HepG2 (cell line): ENCODE results near the gene PALM2AKAP2. TPM values are rescaled to one million over a fixed set of nuclear protein-coding genes. Genes with fewer than 3 reads are reported as not detected.

Experiments used
- ATAC-seq: fragments of 200-7000 bp; cut with Tn5 transposase; 3 replicates; pipeline ENCODE4 v1.9.1; 2020; ENCODE audit warnings: mild to moderate bottlenecking, moderate library complexity
- BruUV-seq: library from RNA; stranded (reverse); fragments of 400-500 nt; replicated peaks from 2 replicates; lab custom pipeline; 2021; lab: Mats Ljungman, UMichigan
- CTCF ChIA-PET: fragments of 300-600 bp; formaldehyde crosslinking; extraction: SDS; loops from one replicate; lab custom pipeline; 2021; ENCODE audit warnings: low total read pairs, inconsistent platforms, low intra/inter-chr PET ratio; lab: Yijun Ruan, JAX
- POLR2A ChIA-PET: fragments of 350-600 bp; sonication (Branson Sonifier 250); formaldehyde crosslinking; loops from one replicate; lab custom pipeline; 2020; ENCODE audit warnings: antibody characterized with exemption, inconsistent platforms; lab: Yijun Ruan, JAX
- DNase-seq: peaks from one replicate; pipeline ENCODE4 v3.0.0-alpha.2; 2015; ENCODE audit warnings: low spot score
- FAIRE-seq: peaks from 3 replicates; lab custom pipeline; 2011; peaks lifted over from hg19 to GRCh38; lab: Jason Lieb, UNC
- H2AFZ ChIP-seq: one replicate; pipeline ENCODE4 v1.6.1; 2011; ENCODE audit warnings: low read length, inconsistent platforms
- H3K27ac ChIP-seq: fragments of 300-600 bp; 3 replicates; pipeline ENCODE4 v1.8.0; 2011; ENCODE audit warnings: mixed run types, mild to moderate bottlenecking, mixed read lengths, low read length, inconsistent platforms; ENCODE audit not compliant: insufficient read depth; ENCODE audit errors: extremely low read length
- H3K27me3 ChIP-seq, 2 experiments: fragments of 200-600 bp in 1 of 2; 2 replicates in 1 of 2; 3 replicates in 1 of 2; pipeline versions ENCODE4 v1.6.0 to v1.8.0; 2011; ENCODE audit warnings: low read length in 2 of 2, mild to moderate bottlenecking in 2 of 2, moderate library complexity in 2 of 2, inconsistent platforms in 1 of 2; ENCODE audit not compliant: insufficient read depth in 2 of 2, control insufficient read depth in 1 of 2
- H3K36me3 ChIP-seq, 2 experiments: fragments of 200-600 bp in 1 of 2; replicated peaks in 1 of 2; 2 replicates in 1 of 2; 3 replicates in 1 of 2; pipeline versions ENCODE4 v1.5.1 to v1.8.0; 2011; ENCODE audit warnings: low read length in 2 of 2, inconsistent platforms in 1 of 2; ENCODE audit not compliant: insufficient read depth in 2 of 2, control insufficient read depth in 1 of 2
- H3K4me1 ChIP-seq: 2 replicates; pipeline ENCODE4 v1.5.1; 2012; ENCODE audit warnings: low read length, inconsistent platforms; ENCODE audit not compliant: insufficient read depth
- H3K4me2 ChIP-seq: 2 replicates; pipeline ENCODE4 v1.6.0; 2011; ENCODE audit warnings: low read depth, low read length, inconsistent platforms
- H3K4me3 ChIP-seq, 3 experiments: fragments of 200-600 bp in 1 of 3; sonication (generic), shearing (Covaris generic) in 1 of 3; replicated peaks in 1 of 3; 2 replicates each; pipeline ENCODE4 v1.5.1; 2011 to 2016; ENCODE audit warnings: low read length in 3 of 3, inconsistent platforms in 2 of 3, low read depth in 2 of 3, mild to moderate bottlenecking in 2 of 3, control low read depth in 1 of 3, mixed read lengths in 1 of 3; ENCODE audit not compliant: insufficient read depth in 1 of 3
- H3K79me2 ChIP-seq: one replicate; pipeline ENCODE4 v1.6.1; 2011; ENCODE audit warnings: low read length, inconsistent platforms; ENCODE audit not compliant: insufficient read depth
- H3K9ac ChIP-seq: 2 replicates; pipeline ENCODE4 v1.6.0; 2011; ENCODE audit warnings: mild to moderate bottlenecking, low read depth, low read length, inconsistent platforms; ENCODE audit not compliant: insufficient read depth
- H3K9me3 ChIP-seq: 2 replicates; pipeline ENCODE4 v1.5.1; 2012; ENCODE audit warnings: mild to moderate bottlenecking, low read length
- H4K20me1 ChIP-seq: 2 replicates; pipeline ENCODE4 v1.6.0; 2011; ENCODE audit warnings: inconsistent platforms, mild to moderate bottlenecking, low read length, moderate library complexity; ENCODE audit not compliant: insufficient read depth
- AKAP8 ChIP-seq: sonication (generic); formaldehyde crosslinking; IDR thresholded peaks from 2 replicates; pipeline ENCODE4 v1.5.1; 2020; ENCODE audit warnings: mild to moderate bottlenecking, missing genetic modification reagents
- DPF2 ChIP-seq: sonication (generic); formaldehyde crosslinking; IDR thresholded peaks from 2 replicates; pipeline ENCODE4 v1.4.0; 2020; ENCODE audit warnings: mild to moderate bottlenecking, low read depth, missing genetic modification reagents, borderline replicate concordance
- FOSL1 ChIP-seq: sonication (generic); formaldehyde crosslinking; IDR thresholded peaks from 2 replicates; pipeline ENCODE4 v1.9.0; 2021; ENCODE audit warnings: missing genetic modification reagents, borderline replicate concordance
- FOXK1 ChIP-seq: sonication (generic); formaldehyde crosslinking; IDR thresholded peaks from 2 replicates; pipeline ENCODE4 v1.4.0; 2020; ENCODE audit warnings: low read depth, missing genetic modification reagents, borderline replicate concordance
- HHEX ChIP-seq: IDR thresholded peaks from 2 replicates; pipeline ENCODE4 v1.6.1; 2016; ENCODE audit warnings: control low read depth
- KDM6A ChIP-seq: IDR thresholded peaks from 2 replicates; pipeline ENCODE4 v1.6.1; 2016; ENCODE audit warnings: low read depth
- MTA3 ChIP-seq: sonication (generic); formaldehyde crosslinking; IDR thresholded peaks from 2 replicates; pipeline ENCODE4 v1.4.0; 2020; ENCODE audit warnings: missing genetic modification reagents
- NCOA2 ChIP-seq: sonication (generic); formaldehyde crosslinking; IDR thresholded peaks from 2 replicates; pipeline ENCODE4 v1.8.0; 2022; ENCODE audit warnings: inconsistent platforms
- NR2F2 ChIP-seq: IDR thresholded peaks from 2 replicates; pipeline ENCODE4 v1.6.1; 2012; ENCODE audit warnings: low read depth, inconsistent platforms, borderline replicate concordance
- RARA ChIP-seq: IDR thresholded peaks from 2 replicates; pipeline ENCODE4 v1.6.1; 2016; ENCODE audit warnings: missing genetic modification reagents, missing compliant biosample characterization
- RFX1 ChIP-seq: fragments of 450-650 bp; IDR thresholded peaks from 2 replicates; pipeline ENCODE4 v1.6.1; 2017
- RFXANK ChIP-seq: IDR thresholded peaks from 2 replicates; pipeline ENCODE4 v1.6.1; 2016
- SALL1 ChIP-seq: sonication (generic); formaldehyde crosslinking; IDR thresholded peaks from 2 replicates; pipeline ENCODE4 v1.8.0; 2022; ENCODE audit warnings: mild to moderate bottlenecking, missing genetic modification reagents
- SETDB1 ChIP-seq: sonication (generic); formaldehyde crosslinking; IDR thresholded peaks from 2 replicates; pipeline ENCODE4 v1.5.1; 2020; ENCODE audit warnings: missing genetic modification reagents, mild to moderate bottlenecking, borderline replicate concordance
- SNAI1 ChIP-seq: sonication (generic); formaldehyde crosslinking; IDR thresholded peaks from 2 replicates; pipeline ENCODE4 v1.5.0; 2020; ENCODE audit warnings: mild to moderate bottlenecking, missing genetic modification reagents, borderline replicate concordance
- SP140L ChIP-seq: sonication (generic); formaldehyde crosslinking; IDR thresholded peaks from 2 replicates; pipeline ENCODE4 v1.4.0; 2020; ENCODE audit warnings: missing genetic modification reagents, borderline replicate concordance
- TGIF2 ChIP-seq: IDR thresholded peaks from 2 replicates; pipeline ENCODE4 v1.6.1; 2016; ENCODE audit warnings: control low read depth, missing compliant biosample characterization
- ZNF335 ChIP-seq: sonication (generic); formaldehyde crosslinking; IDR thresholded peaks from 2 replicates; pipeline ENCODE4 v1.4.0; 2020; ENCODE audit warnings: missing genetic modification reagents
- ZNF496 ChIP-seq: sonication (generic); formaldehyde crosslinking; IDR thresholded peaks from 2 replicates; pipeline ENCODE4 v1.8.1; 2023; ENCODE audit warnings: mild to moderate bottlenecking, moderate library complexity, missing genetic modification reagents; ENCODE audit not compliant: insufficient replicate concordance
- ZNF546 ChIP-seq: sonication (generic); formaldehyde crosslinking; conservative IDR thresholded peaks from 2 replicates; pipeline ENCODE4 v1.8.1; 2023; ENCODE audit warnings: mild to moderate bottlenecking, missing genetic modification reagents
- ZNF720 ChIP-seq: sonication (generic); formaldehyde crosslinking; IDR thresholded peaks from 2 replicates; pipeline ENCODE4 v1.4.0; 2020; ENCODE audit warnings: missing genetic modification reagents
- ZNF883 ChIP-seq: sonication (generic); formaldehyde crosslinking; IDR thresholded peaks from 2 replicates; pipeline ENCODE4 v1.5.1; 2020; ENCODE audit warnings: mild to moderate bottlenecking, missing genetic modification reagents; ENCODE audit errors: not compliant biosample characterization
- WGBS: methylation state at CpG from one replicate; pipeline ENCODE4 v1.1.6; 2017; ENCODE audit warnings: low lambda C conversion rate; 5-methylcytosine and 5-hydroxymethylcytosine counted together
- in situ Hi-C: cut with HindIII; loops from 2 replicates; pipeline ENCODE4 v1.10.0; 2017; ENCODE audit warnings: low pct_unique_long_range_greater_than_20kb; ENCODE audit not compliant: extremely low pct_ligation_motif_present
- intact Hi-C: fragments of 100-400 bp; cut with micrococcal nuclease; formaldehyde crosslinking; loops from one replicate; pipeline ENCODE4 v1.10.0; 2022; ENCODE audit not compliant: unreplicated experiment
- polyA plus RNA-seq, 8 experiments: library from polyadenylated mRNA; depleted of rRNA in 3 of 8; stranded (reverse) in 7 of 8; unstranded in 1 of 8; fragments of >200 nt; fragmentation: Illumina TruSeq in 4 of 8; extraction: Trizol in 4 of 8; gene quantifications; 2 replicates each; pipeline versions ENCODE4 v1.2.1 to v1.2.3, GENCODE V29; 2011 to 2016; ENCODE audit warnings: low read depth in 4 of 8, missing spikeins in 1 of 8, mixed read lengths in 1 of 8; ENCODE audit not compliant: insufficient read depth in 1 of 8
- total RNA-seq, 5 experiments: library from RNA; depleted of rRNA; stranded (reverse); fragments of >200 nt; fragmentation: Illumina TruSeq; extraction: Trizol; gene quantifications; 2 replicates each; pipeline ENCODE4 v1.2.3, GENCODE V29; 2016; ENCODE audit warnings: low read depth in 1 of 5
- TF ChIP-seq, protein P1 (sequence below): sonication (generic); formaldehyde crosslinking; conservative IDR thresholded peaks from 2 replicates; pipeline ENCODE4 v1.8.1; 2023; ENCODE audit warnings: missing genetic modification reagents

Gene PALM2AKAP2
- total and polyA plus RNA-seq, 2 of the 13 experiments (the other 11 are each of a cell fraction or from before 2014, with no cell fraction given), result 0.25 to 1.8 TPM

- ATAC-seq, result no peak
- no peak overlapping the region for H2AFZ ChIP-seq
- no peak for DNase-seq
- intact Hi-C loops (no loop called here), in situ Hi-C loops (no loop called here)
- peaks cover 15% of the 10 kb centered on the region for H3K4me1 ChIP-seq
- H3K9me3 ChIP-seq, result no peaks in the 10 kb centered on the region
- H4K20me1 ChIP-seq, result no peaks in the 10 kb centered on the region
- TF ChIP-seq KDM6A (CRISPR knock-in tag), result no peak
- TF ChIP-seq FOXK1 (CRISPR knock-in tag), result no peak
- no peak for TF ChIP-seq HHEX (CRISPR knock-in tag)
- no peak for TF ChIP-seq ZNF883
- no peak for TF ChIP-seq RFXANK (CRISPR knock-in tag)
- no peak for TF ChIP-seq AKAP8
- no peak for TF ChIP-seq NCOA2
- TF ChIP-seq ZNF720 (CRISPR knock-in tag), result no peak
- no peak overlapping the region for H3K27ac ChIP-seq
- FAIRE-seq, result no peak
- no peak overlapping the region for H3K9ac ChIP-seq
- H3K79me2 ChIP-seq, result no peaks in the 10 kb centered on the region
- no peak overlapping the region for H3K4me2 ChIP-seq
- ChIA-PET CTCF (no interaction called here), POLR2A (no interaction called here)
- no peaks in the 10 kb centered on the region for H3K36me3 ChIP-seq
- BruUV-seq, result no TSS peak
- H3K27me3 ChIP-seq, result no peaks in the 10 kb centered on the region; a peak in 1 of 5 replicates
- H3K4me3 ChIP-seq, result no peak overlapping the region
- WGBS, result 4% methylated on average over 5 of the region's 5 CpGs
Observed at GRCh38 chr9:109753308-109753707, 26.7 kb upstream of the PALM2AKAP2 start.

GRCh38 chr9:109755040-109755439 lies 25.0 kb upstream of the PALM2AKAP2 start:
- CTCF ChIA-PET, result no interaction called here
- intact Hi-C loops, result no loop called here
- H3K9ac ChIP-seq, result no peak overlapping the region
- H3K4me2 ChIP-seq, result no peak overlapping the region
- in situ Hi-C loops, result no loop called here
- no peaks in the 10 kb centered on the region for H3K9me3 ChIP-seq
- peaks cover 15% of the 10 kb centered on the region for H3K4me1 ChIP-seq
- H3K79me2 ChIP-seq, result no peaks in the 10 kb centered on the region
- H3K4me3 ChIP-seq, result no peak overlapping the region
- no TSS peak for BruUV-seq
- H3K27ac ChIP-seq, result no peak overlapping the region
- no peak for FAIRE-seq
- no peaks in the 10 kb centered on the region for H3K36me3 ChIP-seq
- H4K20me1 ChIP-seq, result no peaks in the 10 kb centered on the region
- no peak overlapping the region for H2AFZ ChIP-seq
- no peak for DNase-seq
- no peak for ATAC-seq
- WGBS, result 5% methylated on average over 2 of the region's 2 CpGs
- POLR2A ChIA-PET, result no interaction called here
- H3K27me3 ChIP-seq, result no peaks in the 10 kb centered on the region; a peak in 1 of 5 replicates
- no peak for TF ChIP-seq ZNF496 (CRISPR knock-in tag)
- TF ChIP-seq TGIF2 (CRISPR knock-in tag), result no peak
- TF ChIP-seq, protein P1, sequence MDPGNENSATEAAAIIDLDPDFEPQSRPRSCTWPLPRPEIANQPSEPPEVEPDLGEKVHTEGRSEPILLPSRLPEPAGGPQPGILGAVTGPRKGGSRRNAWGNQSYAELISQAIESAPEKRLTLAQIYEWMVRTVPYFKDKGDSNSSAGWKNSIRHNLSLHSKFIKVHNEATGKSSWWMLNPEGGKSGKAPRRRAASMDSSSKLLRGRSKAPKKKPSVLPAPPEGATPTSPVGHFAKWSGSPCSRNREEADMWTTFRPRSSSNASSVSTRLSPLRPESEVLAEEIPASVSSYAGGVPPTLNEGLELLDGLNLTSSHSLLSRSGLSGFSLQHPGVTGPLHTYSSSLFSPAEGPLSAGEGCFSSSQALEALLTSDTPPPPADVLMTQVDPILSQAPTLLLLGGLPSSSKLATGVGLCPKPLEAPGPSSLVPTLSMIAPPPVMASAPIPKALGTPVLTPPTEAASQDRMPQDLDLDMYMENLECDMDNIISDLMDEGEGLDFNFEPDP (CRISPR knock-in tag), result no peak
- no peak for TF ChIP-seq FOSL1 (CRISPR knock-in tag)
- TF ChIP-seq SP140L (CRISPR knock-in tag), result no peak
- no peak for TF ChIP-seq ZNF546 (CRISPR knock-in tag)
- TF ChIP-seq NR2F2, result no peak
- no peak for TF ChIP-seq DPF2 (CRISPR knock-in tag)
- no peak for TF ChIP-seq RARA (CRISPR knock-in tag)
- no peak for TF ChIP-seq RFX1
- no peak for TF ChIP-seq SETDB1
- TF ChIP-seq RFXANK (CRISPR knock-in tag), result no peak
- no peak for TF ChIP-seq SNAI1
- TF ChIP-seq SALL1 (CRISPR knock-in tag), result no peak
- TF ChIP-seq MTA3, result no peak
- TF ChIP-seq ZNF335 (CRISPR knock-in tag), result no peak
